ENCODE measurements around the gene HEPH. TPM values are rescaled to one million over a fixed set of nuclear protein-coding genes. Genes with fewer than 3 reads are reported as not detected.

The HEPH gene
- total and polyA plus RNA-seq, 9 of the 15 experiments (the other 6 are each of a cell fraction or from before 2014, with no cell fraction given) = 22.4 to 67.6 (median 42.9) TPM

GRCh38 chrX:66163849-66164411 is at the start of gene HEPH (continued):
- TF ChIP-seq NR1H2 (CRISPR knock-in tag; IDR thresholded peaks at IDR 0.05) = no peak
- TF ChIP-seq CREB1 (IDR thresholded peaks at IDR 0.05) = no peak
- TF ChIP-seq CREB1 (CRISPR knock-in tag; IDR thresholded peaks at IDR 0.05) = no peak
- TF ChIP-seq, protein P1, sequence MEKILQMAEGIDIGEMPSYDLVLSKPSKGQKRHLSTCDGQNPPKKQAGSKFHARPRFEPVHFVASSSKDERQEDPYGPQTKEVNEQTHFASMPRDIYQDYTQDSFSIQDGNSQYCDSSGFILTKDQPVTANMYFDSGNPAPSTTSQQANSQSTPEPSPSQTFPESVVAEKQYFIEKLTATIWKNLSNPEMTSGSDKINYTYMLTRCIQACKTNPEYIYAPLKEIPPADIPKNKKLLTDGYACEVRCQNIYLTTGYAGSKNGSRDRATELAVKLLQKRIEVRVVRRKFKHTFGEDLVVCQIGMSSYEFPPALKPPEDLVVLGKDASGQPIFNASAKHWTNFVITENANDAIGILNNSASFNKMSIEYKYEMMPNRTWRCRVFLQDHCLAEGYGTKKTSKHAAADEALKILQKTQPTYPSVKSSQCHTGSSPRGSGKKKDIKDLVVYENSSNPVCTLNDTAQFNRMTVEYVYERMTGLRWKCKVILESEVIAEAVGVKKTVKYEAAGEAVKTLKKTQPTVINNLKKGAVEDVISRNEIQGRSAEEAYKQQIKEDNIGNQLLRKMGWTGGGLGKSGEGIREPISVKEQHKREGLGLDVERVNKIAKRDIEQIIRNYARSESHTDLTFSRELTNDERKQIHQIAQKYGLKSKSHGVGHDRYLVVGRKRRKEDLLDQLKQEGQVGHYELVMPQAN (IDR thresholded peaks at IDR 0.05; ENCODE audit: borderline replicate concordance) = no peak
- no peak for TF ChIP-seq PURB (CRISPR knock-in tag; IDR thresholded peaks at IDR 0.05; ENCODE audit: low read depth)
- TF ChIP-seq FOXJ2 (tag; IDR thresholded peaks at IDR 0.05) = no peak
- no peak for TF ChIP-seq EZH2 (IDR thresholded peaks at IDR 0.05; ENCODE audit: borderline replicate concordance, low read depth, low read length)
- no peak for TF ChIP-seq SIRT6 (IDR thresholded peaks at IDR 0.05; ENCODE audit: low read depth, low read length)
- no peak for TF ChIP-seq NFIC (IDR thresholded peaks at IDR 0.05)
- no peak for TF ChIP-seq KLF1 (tag; IDR thresholded peaks at IDR 0.05)
- TF ChIP-seq ZNF133 (CRISPR knock-in tag; IDR thresholded peaks at IDR 0.05) = no peak
- TF ChIP-seq, protein P2, sequence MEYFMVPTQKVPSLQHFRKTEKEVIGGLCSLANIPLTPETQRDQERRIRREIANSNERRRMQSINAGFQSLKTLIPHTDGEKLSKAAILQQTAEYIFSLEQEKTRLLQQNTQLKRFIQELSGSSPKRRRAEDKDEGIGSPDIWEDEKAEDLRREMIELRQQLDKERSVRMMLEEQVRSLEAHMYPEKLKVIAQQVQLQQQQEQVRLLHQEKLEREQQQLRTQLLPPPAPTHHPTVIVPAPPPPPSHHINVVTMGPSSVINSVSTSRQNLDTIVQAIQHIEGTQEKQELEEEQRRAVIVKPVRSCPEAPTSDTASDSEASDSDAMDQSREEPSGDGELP (CRISPR knock-in tag; IDR thresholded peaks at IDR 0.05; ENCODE audit: borderline replicate concordance) = no peak
- TF ChIP-seq, protein P3, sequence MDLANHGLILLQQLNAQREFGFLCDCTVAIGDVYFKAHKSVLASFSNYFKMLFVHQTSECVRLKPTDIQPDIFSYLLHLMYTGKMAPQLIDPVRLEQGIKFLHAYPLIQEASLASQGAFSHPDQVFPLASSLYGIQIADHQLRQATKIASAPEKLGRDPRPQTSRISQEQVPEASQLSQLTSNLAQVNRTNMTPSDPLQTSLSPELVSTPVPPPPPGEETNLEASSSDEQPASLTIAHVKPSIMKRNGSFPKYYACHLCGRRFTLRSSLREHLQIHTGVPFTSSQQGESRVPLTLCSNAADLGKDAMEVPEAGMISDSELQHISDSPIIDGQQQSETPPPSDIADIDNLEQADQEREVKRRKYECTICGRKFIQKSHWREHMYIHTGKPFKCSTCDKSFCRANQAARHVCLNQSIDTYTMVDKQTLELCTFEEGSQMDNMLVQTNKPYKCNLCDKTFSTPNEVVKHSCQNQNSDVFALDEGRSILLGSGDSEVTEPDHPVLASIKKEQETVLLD (IDR thresholded peaks at IDR 0.05) = no peak
